ENCODE data around the gene HSPA4. TPM values are rescaled to one million over a fixed set of nuclear protein-coding genes. Genes with fewer than 3 reads are reported as not detected.

The HSPA4 gene
- polyA plus RNA-seq, 1 donor from 2014 or later, result 75.9 TPM

GRCh38 chr5:133119233-133119711 is 67.5 kb downstream of the HSPA4 start:
- H3K9me2 ChIP-seq (ENCODE audit: insufficient read depth, low read length), result no peaks in the 10 kb centered on the region
- no peak overlapping the region for H3K4me3 ChIP-seq (ENCODE audit: low read length)
- H2AFZ ChIP-seq (ENCODE audit: low read depth, low read length), result no peak overlapping the region
- H3K27ac ChIP-seq (ENCODE audit: low read length), result no peak overlapping the region
- no peaks in the 10 kb centered on the region for H3F3A ChIP-seq (ENCODE audit: insufficient read depth, low read length, poor library complexity, severe bottlenecking)
- TF ChIP-seq MXI1 (conservative IDR thresholded peaks at IDR 0.05; ENCODE audit: poor library complexity, severe bottlenecking) (no peak), RAD21 (conservative IDR thresholded peaks at IDR 0.05) (no peak), POLR2AphosphoS5 (IDR thresholded peaks at IDR 0.05) (no peak), EZH2 (IDR thresholded peaks at IDR 0.05; ENCODE audit: borderline replicate concordance, insufficient read depth, low read length, poor library complexity, severe bottlenecking) (no peak), CTCF (IDR thresholded peaks at IDR 0.05; ENCODE audit: poor library complexity, severe bottlenecking) (no peak), REST (IDR thresholded peaks at IDR 0.05; ENCODE audit: borderline replicate concordance) (no peak), TAF1 (IDR thresholded peaks at IDR 0.05; ENCODE audit: low read depth) (no peak), SMC3 (conservative IDR thresholded peaks at IDR 0.05; ENCODE audit: poor library complexity) (no peak), EP300 (conservative IDR thresholded peaks at IDR 0.05; ENCODE audit: poor library complexity, severe bottlenecking) (no peak)
- H3K9ac ChIP-seq (ENCODE audit: low read length), result no peak overlapping the region
- no peaks in the 10 kb centered on the region for H3K9me3 ChIP-seq (ENCODE audit: low read length)
- H3K36me3 ChIP-seq (ENCODE audit: insufficient read depth, low read length), result no peaks in the 10 kb centered on the region
- no peaks in the 10 kb centered on the region for H4K20me1 ChIP-seq (ENCODE audit: insufficient read depth)
- no peak overlapping the region for H3K4me2 ChIP-seq (ENCODE audit: low read length)
- no peaks in the 10 kb centered on the region for H3K79me2 ChIP-seq (replicated peaks; ENCODE audit: insufficient read depth, low read length)
- no peaks in the 10 kb centered on the region for H3K27me3 ChIP-seq (ENCODE audit: insufficient read depth, low read depth, low read length)

- TF ChIP-seq SMC3 (conservative IDR thresholded peaks at IDR 0.05; ENCODE audit: poor library complexity), result no peak
- TF ChIP-seq RAD21 (conservative IDR thresholded peaks at IDR 0.05), result no peak
- no peak for TF ChIP-seq EP300 (conservative IDR thresholded peaks at IDR 0.05; ENCODE audit: poor library complexity, severe bottlenecking)
- Histone ChIP-seq H3K79me2 (replicated peaks; ENCODE audit: insufficient read depth, low read length) (no peaks in the 10 kb centered on the region), H3K4me3 (ENCODE audit: low read length) (no peak overlapping the region)
Observed at GRCh38 chr5:133120156-133120750, 68.4 kb downstream of the HSPA4 start.

More at GRCh38 chr5:133120156-133120750, 68.4 kb downstream of the HSPA4 start:
- Histone ChIP-seq H3K9me2 (ENCODE audit: insufficient read depth, low read length) (no peaks in the 10 kb centered on the region), H2AFZ (ENCODE audit: low read depth, low read length) (no peak overlapping the region), H3F3A (ENCODE audit: insufficient read depth, low read length, poor library complexity, severe bottlenecking) (no peaks in the 10 kb centered on the region), H4K20me1 (ENCODE audit: insufficient read depth) (no peaks in the 10 kb centered on the region), H3K9me3 (ENCODE audit: low read length) (no peaks in the 10 kb centered on the region), H3K9ac (ENCODE audit: low read length) (no peak overlapping the region), H3K27me3 (ENCODE audit: insufficient read depth, low read depth, low read length) (no peaks in the 10 kb centered on the region), H3K27ac (ENCODE audit: low read length) (no peak overlapping the region), H3K4me2 (ENCODE audit: low read length) (no peak overlapping the region), H3K36me3 (ENCODE audit: insufficient read depth, low read length) (no peaks in the 10 kb centered on the region)

All from neural cell (in vitro differentiated cells).